CD4-positive, alpha-beta T cell treated with Interleukin-12 subunit alpha and Interleukin-12 subunit beta, for 1 hour (primary cell): ENCODE measurements around the gene ZNF407.
A peak's percentile ranks its signal among the peaks of the same experiment; 100 is the strongest.

Experiments
- DNase-seq: peaks from one replicate; pipeline ENCODE4 v3.0.0-alpha.2; 2020

The ZNF407 gene

GRCh38 chr18:74631623-74632350 is 34.1 kb downstream of the ZNF407 start:
- DNase-seq, result peak; percentile 23

DNA sequence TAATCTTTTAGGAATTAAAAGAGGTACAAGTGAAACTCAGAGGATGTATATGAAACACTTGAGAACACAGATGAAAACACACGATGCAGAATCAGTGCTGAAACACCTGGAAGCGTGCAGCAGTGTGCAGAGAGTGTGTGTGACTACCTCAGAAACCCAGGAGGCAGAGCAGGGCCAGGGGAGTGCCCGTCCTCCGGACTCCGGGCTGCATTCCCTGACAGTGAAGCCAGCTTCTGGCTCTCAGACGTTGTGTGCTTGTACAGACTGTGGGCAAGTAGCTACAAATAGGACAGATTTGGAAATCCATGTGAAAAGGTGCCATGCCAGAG is 34.6 kb downstream of the ZNF407 start:
- DNase-seq, result no peak

GRCh38 chr18:74632856-74633255 is 35.2 kb downstream of the ZNF407 start:
- DNase-seq, result no peak

GRCh38 chr18:74633652-74634352 is 36.1 kb downstream of the ZNF407 start:
- DNase-seq, result no peak

DNA sequence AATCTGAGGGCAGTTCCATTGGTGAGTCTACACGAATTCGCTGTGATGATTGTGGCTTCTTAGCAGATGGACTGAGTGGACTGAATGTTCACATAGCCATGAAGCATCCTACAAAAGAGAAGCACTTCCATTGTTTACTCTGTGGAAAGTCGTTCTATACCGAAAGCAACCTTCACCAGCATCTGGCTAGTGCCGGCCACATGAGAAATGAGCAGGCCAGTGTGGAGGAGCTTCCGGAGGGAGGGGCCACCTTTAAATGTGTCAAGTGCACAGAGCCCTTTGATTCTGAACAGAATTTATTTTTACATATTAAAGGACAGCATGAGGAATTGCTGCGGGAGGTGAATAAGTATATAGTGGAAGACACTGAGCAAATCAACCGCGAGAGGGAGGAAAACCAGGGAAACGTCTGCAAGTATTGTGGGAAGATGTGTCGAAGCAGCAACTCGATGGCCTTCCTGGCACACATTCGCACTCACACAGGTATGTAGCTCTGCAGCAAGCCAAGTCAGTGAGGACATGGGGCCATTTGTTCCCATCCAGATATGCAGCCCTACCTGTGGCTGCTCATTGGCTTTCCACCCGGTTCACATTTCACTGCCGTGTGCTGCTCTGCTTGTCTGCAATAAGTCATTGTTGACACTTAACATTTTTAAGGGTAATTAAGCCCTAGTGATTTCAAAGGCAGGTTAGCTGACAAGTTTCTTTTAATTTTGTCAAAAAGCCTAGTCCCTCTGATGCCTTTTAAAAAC is 37.7 kb downstream of the ZNF407 start:
- DNase-seq, result no peak

DNA sequence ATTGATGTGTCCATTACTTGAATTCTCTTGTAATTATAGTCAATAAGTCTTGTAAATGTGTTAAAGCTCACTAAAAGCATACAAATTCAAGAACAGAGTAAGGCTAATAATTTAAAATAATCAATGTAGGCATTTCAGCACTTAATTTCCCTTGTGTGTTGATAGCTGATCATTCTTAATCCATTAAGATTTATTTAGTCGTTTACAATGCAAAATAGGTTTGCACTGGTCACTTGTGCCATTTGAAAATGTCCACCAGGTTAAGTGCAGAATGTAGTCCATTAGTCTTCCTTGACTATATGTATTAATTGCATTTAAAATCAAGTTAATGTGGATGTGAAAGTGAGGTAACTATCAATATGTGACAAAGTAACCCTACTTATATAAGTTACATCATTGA is 39.4 kb downstream of the ZNF407 start:
- DNase-seq, result no peak

- no peak for DNase-seq
These were observed 40.5 kb downstream of the ZNF407 start for GRCh38 chr18:74638210-74638609.

DNA sequence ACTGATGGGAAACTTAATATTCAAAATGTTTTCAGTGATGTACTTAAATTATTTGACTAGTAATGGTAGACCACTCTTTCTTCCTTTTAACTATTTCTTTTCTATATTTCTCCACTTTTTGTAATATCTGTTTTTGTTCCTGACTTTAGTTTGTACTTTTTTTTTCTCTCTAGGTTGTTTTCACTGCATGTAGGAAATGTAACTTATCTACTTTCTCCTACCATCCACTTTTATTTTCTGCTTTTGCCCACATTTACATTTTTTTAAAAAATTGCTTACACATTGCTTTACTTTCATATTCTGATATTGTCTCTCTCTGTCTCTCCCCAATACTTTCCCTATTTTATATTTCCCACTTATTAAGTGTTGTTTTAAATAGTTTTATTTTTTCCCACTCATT is 47.0 kb downstream of the ZNF407 start:
- DNase-seq, result no peak

GRCh38 chr18:74645679-74646078 is 48.0 kb downstream of the ZNF407 start:
- no peak for DNase-seq

GRCh38 chr18:74651327-74652128 is 53.9 kb downstream of the ZNF407 start:
- DNase-seq, result no peak

DNA sequence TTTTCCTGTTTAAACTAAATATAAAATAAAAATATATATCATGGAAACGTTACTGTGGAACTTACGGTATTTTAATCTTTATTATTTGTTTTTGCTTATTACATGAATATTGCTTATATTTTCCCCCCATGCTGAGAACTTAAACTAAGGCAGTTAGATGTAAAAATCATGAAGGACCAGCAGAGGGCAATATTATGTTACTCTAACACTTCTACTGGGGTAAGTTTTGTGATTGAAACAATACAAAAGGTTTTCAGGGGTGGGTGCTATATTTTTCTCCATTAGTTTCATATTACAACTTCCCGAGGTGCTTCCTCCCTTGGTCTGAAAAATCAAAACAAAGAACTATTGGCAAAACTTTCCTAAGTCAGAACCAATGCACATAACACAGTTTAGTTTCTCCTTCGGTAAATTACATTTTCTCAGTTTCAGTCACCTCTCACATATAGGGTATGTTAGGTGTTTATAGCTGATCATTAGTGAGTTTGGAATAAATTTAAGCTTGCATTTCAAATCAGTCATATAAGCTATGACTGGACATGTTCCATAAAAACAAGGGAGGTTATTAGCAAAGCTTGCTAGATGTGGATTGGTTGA is 54.8 kb downstream of the ZNF407 start:
- DNase-seq, result peak; percentile 47

- no peak for DNase-seq
These were observed 57.0 kb downstream of the ZNF407 start for GRCh38 chr18:74654638-74655037.

DNA sequence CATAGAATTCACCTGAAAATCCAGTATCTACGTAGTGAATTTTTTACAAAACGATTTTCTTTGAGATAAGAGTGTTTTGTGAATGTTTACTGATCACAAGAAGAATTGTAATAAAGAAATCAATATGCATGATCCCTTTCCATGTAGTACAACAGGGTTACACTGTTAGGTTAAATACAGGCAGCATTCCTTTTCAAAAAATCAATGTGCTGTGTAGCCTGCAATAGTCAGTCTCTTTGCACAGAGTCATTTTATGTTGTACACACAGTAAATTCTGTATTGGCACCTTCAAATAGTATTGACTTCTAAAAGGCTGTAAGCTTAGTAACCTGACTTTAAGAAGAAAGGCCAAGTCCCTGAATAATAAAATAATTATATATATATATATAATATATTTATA is 63.3 kb downstream of the ZNF407 start:
- DNase-seq, result no peak

DNA sequence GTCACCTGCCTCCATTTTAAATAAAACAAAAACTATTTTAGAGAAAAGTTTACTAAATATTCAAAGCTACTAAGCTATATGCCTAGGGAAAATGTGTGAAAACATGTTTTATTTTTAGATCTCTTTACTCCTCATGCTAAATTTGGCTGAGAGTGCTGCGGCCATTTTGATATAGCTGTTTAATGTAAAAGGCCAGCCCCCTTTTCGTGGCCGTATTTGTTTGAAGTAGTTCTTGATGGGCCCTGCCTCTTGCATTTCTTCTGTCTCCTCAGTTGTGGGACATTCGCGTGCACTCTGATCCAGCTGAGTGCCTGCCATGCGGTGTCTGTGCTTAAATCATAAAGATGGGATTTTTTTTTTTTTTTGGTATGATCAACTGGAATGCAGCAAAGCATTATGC is 64.0 kb downstream of the ZNF407 start:
- no peak for DNase-seq

DNA sequence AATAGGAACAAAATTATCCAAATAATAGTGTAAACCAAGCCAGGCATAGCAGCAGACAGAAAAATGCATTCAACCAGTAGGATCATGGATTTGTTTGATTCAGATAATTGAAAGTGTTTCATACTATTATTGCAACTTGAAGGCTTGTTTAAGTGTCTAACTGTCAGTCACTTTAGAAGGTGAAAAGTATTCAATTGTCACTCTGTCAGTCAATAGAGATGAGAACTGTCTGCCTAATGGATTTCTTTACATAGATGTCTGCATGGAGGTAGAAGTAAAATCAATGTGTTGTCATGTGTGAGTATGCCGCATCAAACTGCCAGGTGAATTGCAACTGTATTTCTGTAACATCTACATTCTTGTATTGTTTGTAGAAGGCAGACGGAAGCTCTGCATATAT is 65.0 kb downstream of the ZNF407 start:
- DNase-seq, result no peak

GRCh38 chr18:74665346-74665745 is 67.7 kb downstream of the ZNF407 start:
- DNase-seq, result no peak

GRCh38 chr18:74665905-74666304 is 68.2 kb downstream of the ZNF407 start:
- DNase-seq, result no peak

DNA sequence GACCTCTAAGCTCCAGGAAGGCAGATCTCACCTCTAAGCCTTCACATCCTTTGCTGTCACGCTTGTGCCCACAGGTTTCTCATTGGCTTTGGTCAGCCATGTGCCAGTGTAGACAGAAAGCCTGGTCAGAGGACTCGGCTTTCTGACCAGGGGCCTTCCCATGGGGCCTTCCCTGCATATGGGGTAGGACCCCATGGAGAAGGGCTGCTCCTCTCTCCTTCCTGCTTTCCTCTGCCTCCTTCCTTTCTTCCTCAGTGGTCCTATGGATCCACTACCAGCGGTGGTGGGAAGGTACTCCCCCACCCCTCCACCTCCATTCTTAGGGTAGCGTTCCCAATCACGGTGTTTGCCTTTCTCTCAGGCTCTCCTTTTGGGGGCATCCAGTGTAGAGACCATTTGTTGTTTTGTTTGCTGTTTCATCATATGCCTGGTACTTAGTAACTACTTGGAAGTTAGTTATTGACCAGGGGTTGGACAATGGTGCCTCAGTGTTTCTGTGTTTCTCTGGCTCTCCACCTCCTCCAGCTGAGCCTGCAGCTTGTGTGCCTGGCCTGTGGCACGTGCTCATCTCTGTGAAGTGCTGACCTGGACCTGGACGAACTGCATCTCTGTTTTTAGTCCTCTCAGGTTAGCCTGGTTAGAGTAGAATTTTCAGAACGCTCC is 71.6 kb downstream of the ZNF407 start:
- no peak for DNase-seq

- DNase-seq, result no peak
These were observed 74.7 kb downstream of the ZNF407 start for GRCh38 chr18:74672371-74672770.

DNA sequence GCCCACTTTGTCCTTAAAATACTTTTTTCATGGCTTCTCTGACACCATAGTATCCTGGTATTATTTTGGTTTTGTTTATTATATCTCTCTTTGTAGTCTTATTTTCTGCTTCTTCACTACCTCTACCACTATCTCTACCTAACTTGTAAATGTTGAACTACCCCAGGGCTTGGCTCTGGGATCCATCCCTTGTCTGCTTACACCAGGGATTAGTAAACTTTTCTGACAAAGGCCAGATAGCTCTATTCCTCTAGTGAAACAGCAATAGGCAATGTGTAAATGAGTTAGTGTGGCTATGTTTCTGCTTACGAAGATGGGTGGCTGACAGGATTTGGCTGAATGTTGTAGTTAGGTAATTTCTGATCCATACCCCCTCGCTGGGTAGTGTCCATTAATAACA is 76.8 kb downstream of the ZNF407 start:
- DNase-seq, result no peak

DNA sequence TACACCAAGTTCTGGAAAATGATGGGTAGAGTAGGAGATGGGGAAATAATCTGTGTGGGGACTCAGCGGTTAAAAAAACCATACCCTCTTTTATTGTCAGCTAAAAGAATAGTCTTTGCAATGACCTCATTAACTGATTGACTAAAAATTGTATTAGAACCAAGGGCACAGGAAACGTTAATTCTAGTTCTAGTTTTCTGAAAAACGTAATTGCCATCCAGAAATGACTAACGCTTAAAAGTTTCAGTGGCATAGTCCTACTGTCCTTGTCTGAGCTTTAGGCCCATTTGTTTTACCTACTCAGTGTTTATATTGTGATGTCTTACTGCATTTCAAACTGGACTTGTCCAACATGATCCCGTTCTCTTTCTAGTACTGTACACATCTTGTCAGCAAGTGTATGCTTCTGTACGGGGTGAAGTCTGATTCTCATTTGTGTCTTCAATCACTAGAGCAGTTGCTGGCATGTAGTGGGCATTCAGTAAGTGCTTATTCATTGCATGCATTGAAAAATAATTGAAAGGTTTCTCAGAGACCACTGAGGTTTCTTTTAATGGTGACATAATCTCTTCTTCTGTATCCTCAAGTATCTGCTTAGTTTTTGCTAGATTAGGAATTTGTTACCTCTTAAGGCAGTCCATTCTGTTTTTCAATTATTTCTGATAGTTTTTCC is 81.5 kb downstream of the ZNF407 start:
- DNase-seq, result no peak

- no peak for DNase-seq
These were observed 82.0 kb downstream of the ZNF407 start for GRCh38 chr18:74679679-74680076.
